Smooth muscle cell (in vitro differentiated cells): ENCODE data around the gene GPLD1. TPM values are rescaled to one million over a fixed set of nuclear protein-coding genes. Genes with fewer than 3 reads are reported as not detected.

Experiments
- DNase-seq: peaks from one replicate; lab custom pipeline; 2025; ENCODE audit not compliant: unreplicated experiment; lab: John Stamatoyannopoulos, UW
- H2AFZ ChIP-seq: fragments of 200-600 bp; sonication (generic); 2 replicates; pipeline ENCODE4 v1.6.0; 2016; ENCODE audit warnings: antibody characterized with exemption, low read depth, mild to moderate bottlenecking
- H3F3A ChIP-seq: fragments of 200-600 bp; sonication (generic); 2 replicates; pipeline ENCODE4 v1.6.0; 2017; ENCODE audit warnings: antibody characterized with exemption, low read depth
- H3K27ac ChIP-seq: fragments of 200-600 bp; sonication (generic); 2 replicates; pipeline ENCODE4 v1.5.1; 2016; ENCODE audit warnings: low read depth, mild to moderate bottlenecking
- H3K27me3 ChIP-seq: fragments of 200-600 bp; sonication (generic); 2 replicates; pipeline ENCODE4 v1.6.1; 2016; ENCODE audit warnings: low read depth, mild to moderate bottlenecking
- H3K36me3 ChIP-seq: fragments of 200-600 bp; sonication (generic); 2 replicates; pipeline ENCODE4 v1.5.1; 2016; ENCODE audit warnings: low read depth
- H3K4me1 ChIP-seq: fragments of 200-600 bp; sonication (generic); 2 replicates; pipeline ENCODE4 v1.5.1; 2016; ENCODE audit warnings: low read depth
- H3K4me2 ChIP-seq: fragments of 200-600 bp; sonication (generic); 2 replicates; pipeline ENCODE4 v1.6.0; 2016; ENCODE audit warnings: mild to moderate bottlenecking
- H3K4me3 ChIP-seq: fragments of 200-600 bp; sonication (generic); 2 replicates; pipeline ENCODE4 v1.5.1; 2016; ENCODE audit warnings: mild to moderate bottlenecking
- H3K79me2 ChIP-seq: fragments of 200-600 bp; sonication (generic); 2 replicates; pipeline ENCODE4 v1.6.0; 2016; ENCODE audit warnings: low read depth, mild to moderate bottlenecking
- H3K9ac ChIP-seq: fragments of 200-600 bp; sonication (generic); 2 replicates; pipeline ENCODE4 v1.6.0; 2016; ENCODE audit warnings: low read depth
- H3K9me3 ChIP-seq: fragments of 200-600 bp; sonication (generic); replicated peaks from 2 replicates; pipeline ENCODE4 v1.5.1; 2016; ENCODE audit warnings: low read depth
- H4K20me1 ChIP-seq: fragments of 200-600 bp; sonication (generic); 2 replicates; pipeline ENCODE4 v1.6.0; 2016; ENCODE audit warnings: low read depth
- WGBS: methylation state at CpG from one replicate; pipeline ENCODE4 v1.1.7; 2016; ENCODE audit warnings: low lambda C conversion rate; 5-methylcytosine and 5-hydroxymethylcytosine counted together
- polyA plus RNA-seq: library from polyadenylated mRNA; unstranded; fragments of >200 nt; fragmentation: Nextera tagmentation; extraction: Ambion mirVana; gene quantifications from 2 replicates; pipeline ENCODE4 v1.2.1, GENCODE V29; 2016
- total RNA-seq: library from RNA; depleted of rRNA; stranded (reverse); fragments of >200 nt; gene quantifications from 2 replicates; pipeline ENCODE4 v1.2.3, GENCODE V29; 2014
- TF ChIP-seq, protein P1 (sequence below): fragments of 200-600 bp; sonication (generic); IDR thresholded peaks from 2 replicates; pipeline ENCODE4 v1.5.1; 2017; ENCODE audit warnings: borderline replicate concordance, mild to moderate bottlenecking, antibody characterized with exemption; ENCODE audit not compliant: insufficient read depth, poor library complexity, severe bottlenecking

Gene GPLD1
- total and polyA plus RNA-seq, 2 experiments from 2014 or later = 0.13 to 0.14 TPM

DNA sequence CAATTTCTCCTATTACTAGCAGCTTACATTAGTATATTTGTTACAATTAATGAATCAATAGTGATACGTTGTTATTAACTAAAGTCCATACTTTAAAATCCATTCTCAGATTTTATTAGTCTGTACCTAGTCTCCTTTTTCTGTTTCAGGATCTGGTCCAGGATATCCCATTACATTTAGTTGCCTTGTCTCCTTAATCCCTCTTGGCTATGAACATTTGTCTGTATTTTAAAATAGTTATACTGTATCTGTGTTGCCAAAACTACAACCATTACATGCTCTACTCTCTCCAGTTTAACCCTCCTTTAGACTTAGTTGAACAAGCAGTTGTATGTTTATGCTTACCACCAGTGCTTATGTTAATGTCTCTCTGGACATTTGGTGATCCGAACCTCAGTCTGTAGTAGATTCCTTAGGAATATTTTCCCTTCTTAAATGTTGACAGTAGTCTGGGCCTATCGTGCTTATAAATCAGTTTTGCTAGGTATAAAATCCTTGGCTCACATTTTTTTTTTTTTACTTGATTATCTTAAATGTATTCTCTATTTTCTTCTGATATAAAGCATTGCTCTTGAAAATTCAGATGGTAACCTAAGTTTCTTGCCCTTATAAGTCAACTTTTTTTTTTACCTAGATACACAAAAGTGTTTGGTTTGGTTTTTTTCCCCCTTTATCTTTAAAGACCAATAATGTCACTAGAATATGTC is 17.6 kb upstream of the GPLD1 start:
- Histone ChIP-seq H3K79me2 (no peaks in the 10 kb centered on the region), H3K27me3 (no peaks in the 10 kb centered on the region), H3K9ac (no peak overlapping the region), H3K4me3 (no peak overlapping the region), H3K27ac (no peak overlapping the region), H3F3A (no peaks in the 10 kb centered on the region), H3K4me2 (no peak overlapping the region), H3K4me1 (no peaks in the 10 kb centered on the region), H4K20me1 (no peaks in the 10 kb centered on the region), H2AFZ (no peak overlapping the region), H3K36me3 (no peaks in the 10 kb centered on the region), H3K9me3 (no peaks in the 10 kb centered on the region)
- 91% methylated on average over 3 of the region's 3 CpGs for WGBS
- no peak for DNase-seq
- TF ChIP-seq, protein P1, sequence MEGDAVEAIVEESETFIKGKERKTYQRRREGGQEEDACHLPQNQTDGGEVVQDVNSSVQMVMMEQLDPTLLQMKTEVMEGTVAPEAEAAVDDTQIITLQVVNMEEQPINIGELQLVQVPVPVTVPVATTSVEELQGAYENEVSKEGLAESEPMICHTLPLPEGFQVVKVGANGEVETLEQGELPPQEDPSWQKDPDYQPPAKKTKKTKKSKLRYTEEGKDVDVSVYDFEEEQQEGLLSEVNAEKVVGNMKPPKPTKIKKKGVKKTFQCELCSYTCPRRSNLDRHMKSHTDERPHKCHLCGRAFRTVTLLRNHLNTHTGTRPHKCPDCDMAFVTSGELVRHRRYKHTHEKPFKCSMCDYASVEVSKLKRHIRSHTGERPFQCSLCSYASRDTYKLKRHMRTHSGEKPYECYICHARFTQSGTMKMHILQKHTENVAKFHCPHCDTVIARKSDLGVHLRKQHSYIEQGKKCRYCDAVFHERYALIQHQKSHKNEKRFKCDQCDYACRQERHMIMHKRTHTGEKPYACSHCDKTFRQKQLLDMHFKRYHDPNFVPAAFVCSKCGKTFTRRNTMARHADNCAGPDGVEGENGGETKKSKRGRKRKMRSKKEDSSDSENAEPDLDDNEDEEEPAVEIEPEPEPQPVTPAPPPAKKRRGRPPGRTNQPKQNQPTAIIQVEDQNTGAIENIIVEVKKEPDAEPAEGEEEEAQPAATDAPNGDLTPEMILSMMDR = no peak

GRCh38 chr6:24504649-24505586 is 15.5 kb upstream of the GPLD1 start:
- Histone ChIP-seq H4K20me1 (no peaks in the 10 kb centered on the region), H3K27ac (no peak overlapping the region), H3K27me3 (no peaks in the 10 kb centered on the region), H3F3A (no peaks in the 10 kb centered on the region), H3K4me3 (no peak overlapping the region), H3K36me3 (no peaks in the 10 kb centered on the region), H3K9me3 (no peaks in the 10 kb centered on the region), H2AFZ (no peak overlapping the region), H3K4me1 (no peaks in the 10 kb centered on the region), H3K4me2 (no peak overlapping the region), H3K79me2 (no peaks in the 10 kb centered on the region), H3K9ac (no peak overlapping the region)
- 85% methylated on average over 14 of the region's 14 CpGs for WGBS
- DNase-seq = no peak
- TF ChIP-seq, protein P1 = no peak

DNA sequence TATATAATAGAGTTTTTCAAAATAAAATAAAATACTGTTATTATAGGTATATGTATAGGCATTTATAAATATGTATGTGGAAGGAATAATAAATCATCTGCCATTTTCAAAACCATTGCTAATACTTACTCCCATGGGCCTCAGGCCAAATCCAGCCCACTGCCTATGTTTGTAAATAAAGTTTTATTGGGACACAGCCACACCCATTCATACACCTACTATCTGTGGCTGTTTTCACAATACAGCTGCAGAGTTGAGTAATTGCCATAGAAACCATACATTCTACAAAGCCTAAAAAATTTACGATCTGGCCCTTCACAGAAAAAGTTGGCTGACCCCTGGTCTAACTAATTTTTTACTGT is 14.9 kb upstream of the GPLD1 start:
- no peaks in the 10 kb centered on the region for H4K20me1 ChIP-seq

More for the DNA sequence above, 14.9 kb upstream of the GPLD1 start:
- no peak overlapping the region for H3K4me2 ChIP-seq
- no peaks in the 10 kb centered on the region for H3K27me3 ChIP-seq
- H3K79me2 ChIP-seq = no peaks in the 10 kb centered on the region
- no peak overlapping the region for H3K4me3 ChIP-seq
- H3K9me3 ChIP-seq = no peaks in the 10 kb centered on the region
- TF ChIP-seq, protein P1 = no peak
- no peaks in the 10 kb centered on the region for H3K4me1 ChIP-seq
- no peak overlapping the region for H2AFZ ChIP-seq
- 89% methylated on average over 1 of the region's 1 CpG for WGBS
- H3K27ac ChIP-seq = no peak overlapping the region
- H3K9ac ChIP-seq = no peak overlapping the region
- no peaks in the 10 kb centered on the region for H3K36me3 ChIP-seq
- no peak for DNase-seq
- no peaks in the 10 kb centered on the region for H3F3A ChIP-seq
